HG02840 (cell line): Measurements from ENCODE around the gene BEGAIN.

Experiments
- ATAC-seq: cut with Tn5 transposase; IDR thresholded peaks from one replicate; pipeline ENCODE4 v1.9.1; 2021; ENCODE audit warnings: mild to moderate bottlenecking, moderate library complexity, moderate number of reproducible peaks; ENCODE audit not compliant: unreplicated experiment, low FRiP score

BEGAIN gene

DNA sequence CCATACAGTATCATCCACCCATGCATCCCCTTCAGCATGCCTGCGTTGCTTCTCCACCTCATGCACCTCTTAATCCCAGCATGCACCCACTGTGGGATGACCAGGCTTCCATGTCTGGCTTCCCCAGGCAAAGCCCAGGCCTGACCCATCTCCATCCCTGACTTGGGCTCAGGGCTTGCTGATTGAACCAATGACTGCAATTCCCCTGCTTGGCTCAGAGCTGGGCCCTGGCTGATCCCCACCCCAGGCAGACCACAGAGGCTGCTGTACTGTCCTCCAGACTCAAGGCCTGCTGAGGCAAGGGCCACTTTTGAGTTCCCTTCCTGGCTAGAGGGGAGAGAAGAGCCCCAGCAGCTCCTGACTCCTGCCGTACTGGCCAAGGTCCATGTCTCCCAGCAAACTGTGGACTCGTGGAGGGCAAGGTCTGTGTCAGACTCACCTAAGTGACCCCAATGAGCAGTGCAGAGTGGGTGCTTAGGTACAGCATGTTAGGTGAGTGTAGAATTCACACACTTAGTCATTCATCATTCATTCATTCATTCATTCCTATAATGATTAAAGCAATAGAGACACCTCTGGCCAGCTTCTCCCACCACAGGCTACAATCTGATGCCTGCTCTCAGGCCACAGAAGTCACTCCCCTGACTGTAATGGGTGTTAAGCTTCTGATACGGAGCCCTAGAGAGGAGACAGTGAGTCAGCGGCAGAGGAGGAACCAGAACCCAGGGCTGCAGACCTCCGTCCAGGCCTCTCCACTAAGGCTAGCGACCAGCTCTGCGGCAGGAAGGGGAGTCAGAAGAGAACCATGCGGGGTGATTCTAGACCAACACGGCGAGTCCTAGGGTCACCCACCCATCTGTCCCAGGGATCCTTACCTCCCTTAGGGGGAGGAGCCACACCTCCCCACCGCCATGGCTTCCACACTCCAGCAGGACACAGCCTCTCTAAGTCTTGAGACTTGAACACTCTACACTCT is 2.9 kb downstream of the BEGAIN start:
- no peak for ATAC-seq

DNA sequence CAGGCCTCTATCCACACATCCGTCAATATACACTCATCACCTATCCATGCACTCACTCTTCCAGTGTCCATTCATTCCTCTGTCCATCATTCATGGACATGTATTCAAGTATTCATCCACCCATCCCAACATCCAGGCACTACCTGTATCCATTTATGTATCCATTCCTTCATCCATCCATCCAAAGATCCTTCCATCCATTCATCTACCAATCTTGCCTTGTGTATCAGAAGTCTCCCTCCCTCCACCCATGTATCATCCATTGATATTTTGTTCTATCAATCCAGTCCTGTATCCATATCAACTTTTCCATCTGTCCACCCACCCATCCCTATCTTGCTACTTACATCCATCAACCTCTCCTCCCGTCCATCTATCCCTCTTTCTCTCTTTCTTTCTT is 4.0 kb downstream of the BEGAIN start:
- no peak for ATAC-seq

DNA sequence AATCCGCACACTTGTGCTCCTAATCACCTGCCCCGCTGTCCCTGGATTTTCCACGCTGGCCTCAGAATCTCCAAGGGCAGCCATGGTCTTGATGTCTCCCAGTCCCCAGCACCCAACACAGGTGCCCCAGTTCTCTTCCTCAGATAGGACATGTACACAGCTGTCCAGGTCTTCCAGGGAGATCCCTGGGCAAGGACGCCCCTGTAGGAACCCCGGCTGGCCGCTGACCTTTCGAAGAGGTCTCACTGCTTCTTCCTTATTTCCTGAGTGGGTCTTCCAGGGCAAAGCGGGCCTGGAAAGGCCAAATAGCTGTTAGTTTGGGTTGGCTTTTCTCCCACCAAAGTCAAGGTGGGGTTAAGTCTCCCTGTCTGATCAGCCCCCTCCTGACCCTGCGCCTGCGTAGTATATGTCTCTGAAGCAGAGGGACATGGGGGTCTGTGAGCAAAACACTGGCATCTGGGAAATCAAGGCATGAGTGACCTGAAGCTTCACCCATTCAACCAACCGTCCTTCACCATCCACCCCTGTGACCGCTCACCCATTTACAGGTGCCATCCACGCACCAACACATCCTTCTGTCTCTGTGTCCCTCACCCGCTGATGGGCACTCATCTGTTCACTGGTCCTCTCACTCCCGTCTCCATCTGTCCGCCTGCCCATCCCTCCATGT is 4.6 kb downstream of the BEGAIN start:
- no peak for ATAC-seq

DNA sequence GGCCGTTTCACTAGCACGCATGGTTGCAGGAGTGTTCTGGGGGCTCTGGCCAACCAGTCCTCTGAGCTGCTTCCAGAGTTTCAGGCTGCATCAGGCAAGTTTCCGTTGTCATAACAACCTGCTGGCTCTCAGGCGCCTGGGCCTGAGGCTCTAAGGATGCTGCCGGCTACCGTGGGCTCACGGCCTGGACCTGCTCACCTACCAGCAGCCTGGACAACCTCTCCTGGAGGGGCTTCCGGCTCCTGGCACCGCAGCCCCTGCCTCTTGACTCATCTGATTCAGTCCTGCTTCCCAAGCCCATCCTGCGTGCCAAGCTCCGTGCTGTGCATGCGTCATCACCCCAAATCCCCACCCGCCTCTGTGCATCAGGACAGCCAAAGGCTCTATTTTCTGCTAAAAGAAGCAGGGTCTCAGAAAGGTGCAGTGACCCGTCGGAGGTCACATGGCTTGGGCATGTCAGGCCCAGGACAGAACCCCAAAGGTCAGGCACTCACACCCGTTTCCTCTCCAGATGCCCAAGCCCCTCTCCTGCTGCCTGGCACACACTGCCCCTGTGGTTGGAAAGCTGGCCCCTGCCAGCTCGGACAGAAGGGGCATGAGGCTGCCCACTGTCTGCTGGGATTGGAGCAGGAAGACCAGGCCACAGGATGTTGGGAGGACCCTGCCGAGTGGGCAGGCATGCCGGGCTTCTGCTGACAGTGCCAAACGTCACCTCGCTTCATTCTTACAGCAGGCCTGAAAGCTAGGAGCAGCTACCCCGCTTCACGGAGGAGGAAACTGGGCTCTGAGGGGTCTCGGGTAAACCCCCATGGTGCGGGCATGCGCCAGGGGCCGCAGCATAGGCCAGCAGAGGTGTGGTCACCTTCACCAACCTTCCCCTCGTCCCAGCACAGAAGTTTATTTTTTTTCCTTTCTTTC is 5.7 kb downstream of the BEGAIN start:
- no peak for ATAC-seq

DNA sequence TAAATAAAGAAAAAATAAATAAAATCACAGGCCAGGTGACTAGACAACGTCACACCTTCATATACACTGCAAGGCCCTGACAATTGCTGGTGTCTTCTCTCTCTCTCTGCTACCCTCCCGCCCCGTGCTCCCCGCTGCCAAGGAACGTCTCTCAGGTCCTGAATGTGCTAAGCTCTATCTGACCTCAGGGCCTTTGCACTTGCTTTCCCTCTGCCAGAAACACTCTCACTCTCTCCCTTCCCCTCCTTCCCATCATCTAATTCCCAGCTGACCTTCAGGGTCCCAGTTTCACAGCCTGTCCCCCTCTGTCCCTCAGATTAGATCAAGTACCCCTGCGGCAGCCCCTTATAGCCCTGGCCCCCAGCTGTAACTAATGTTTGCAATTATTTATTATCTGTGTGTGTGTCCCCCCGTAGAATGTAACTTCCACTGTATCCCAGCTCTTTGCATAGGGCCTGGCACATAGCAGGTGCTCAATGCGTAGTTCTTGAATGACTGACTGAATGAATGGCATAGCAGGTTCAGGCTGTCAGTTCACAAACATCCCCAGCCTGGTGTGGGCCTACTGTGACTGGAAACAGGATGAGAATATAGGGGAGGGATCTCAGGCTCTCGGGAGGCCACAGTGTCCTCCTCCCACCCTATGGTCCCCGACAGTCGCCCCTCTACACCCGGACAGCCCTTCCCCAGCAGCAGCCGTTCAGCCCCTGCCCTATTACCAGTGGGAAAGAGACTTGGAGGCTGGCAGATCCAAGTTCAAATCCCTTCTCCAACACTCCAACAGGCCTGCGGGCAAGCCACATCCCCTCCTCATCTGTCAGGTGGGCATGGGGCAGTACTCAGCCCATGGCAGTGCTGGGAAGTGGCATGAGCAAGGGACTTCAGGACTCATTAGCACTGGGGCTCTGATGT is 6.6 kb downstream of the BEGAIN start:
- ATAC-seq, result no peak

DNA sequence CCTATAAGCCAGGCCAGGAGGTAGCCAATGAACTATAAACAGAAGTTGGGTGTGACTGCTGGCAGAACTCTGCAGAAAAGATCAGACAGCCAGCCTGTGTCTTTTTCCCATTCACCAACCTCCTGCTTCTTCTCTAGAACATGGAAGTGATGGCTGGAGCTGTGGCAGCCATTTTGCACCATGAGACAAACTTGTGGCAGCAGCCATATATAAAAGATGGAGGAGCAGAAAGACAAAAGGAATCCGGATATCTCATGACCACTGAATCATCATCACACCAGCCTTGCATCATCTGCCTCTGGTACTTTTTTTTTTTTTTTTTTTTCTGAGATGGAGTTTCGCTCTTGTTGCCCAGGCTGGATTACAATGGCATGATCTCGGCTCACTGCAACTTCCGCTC is 8.7 kb downstream of the BEGAIN start:
- ATAC-seq, result no peak

DNA sequence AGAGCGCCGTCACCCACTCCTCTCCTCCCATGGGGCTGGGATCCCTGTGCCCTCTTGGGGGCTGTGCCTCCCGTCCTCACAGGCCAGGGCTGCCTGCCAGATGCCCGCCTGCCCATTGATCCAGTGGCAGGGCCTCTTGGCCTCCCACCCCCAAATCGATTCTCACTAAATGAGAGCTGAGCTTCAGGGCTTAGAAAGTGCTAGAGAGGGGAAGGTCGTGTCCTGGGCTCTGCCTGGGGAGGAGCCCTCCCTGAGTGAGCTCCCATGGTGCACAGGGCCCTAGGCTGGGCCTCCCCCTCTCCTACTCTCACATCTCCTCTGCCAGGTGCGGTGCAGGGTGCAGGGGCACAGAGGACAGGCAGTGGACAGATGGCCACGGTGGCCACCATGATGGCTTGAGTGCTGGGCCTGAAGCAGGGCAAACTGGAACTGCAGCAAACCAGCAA is 9.2 kb downstream of the BEGAIN start:
- no peak for ATAC-seq

DNA sequence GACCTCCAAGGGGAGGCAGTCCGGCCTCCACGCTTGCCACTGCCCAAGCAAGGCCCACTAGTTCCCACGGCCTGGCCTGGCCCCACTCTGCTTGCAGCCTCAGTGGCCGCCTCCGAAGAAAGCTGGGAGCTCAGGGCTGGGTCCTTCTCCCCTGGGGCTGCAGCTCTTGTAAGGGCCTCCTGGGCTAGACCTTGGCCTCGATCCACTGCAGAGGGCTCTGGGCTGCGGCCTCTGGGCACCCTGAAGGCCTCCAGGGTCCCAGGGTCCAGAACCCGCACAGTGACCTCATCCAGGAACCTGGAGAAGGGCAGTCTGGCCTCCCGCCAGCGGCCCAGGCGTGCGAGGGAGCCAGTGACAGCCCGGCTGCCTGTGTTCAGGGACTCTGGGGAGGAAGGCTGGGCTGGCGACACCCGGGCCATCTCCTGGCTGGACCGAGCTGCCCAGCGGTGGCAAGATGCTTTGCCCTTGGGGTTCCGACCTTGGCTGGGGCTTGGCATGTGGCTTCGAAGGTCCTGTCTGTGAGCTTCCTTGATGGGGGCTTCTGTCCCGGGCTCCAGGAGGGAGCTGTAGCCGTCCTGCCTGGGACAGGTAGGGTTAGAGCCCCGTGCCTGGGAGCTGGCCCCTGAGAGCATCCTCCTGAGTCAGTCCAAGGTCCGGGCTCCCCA is 9.8 kb downstream of the BEGAIN start:
- ATAC-seq, result no peak

DNA sequence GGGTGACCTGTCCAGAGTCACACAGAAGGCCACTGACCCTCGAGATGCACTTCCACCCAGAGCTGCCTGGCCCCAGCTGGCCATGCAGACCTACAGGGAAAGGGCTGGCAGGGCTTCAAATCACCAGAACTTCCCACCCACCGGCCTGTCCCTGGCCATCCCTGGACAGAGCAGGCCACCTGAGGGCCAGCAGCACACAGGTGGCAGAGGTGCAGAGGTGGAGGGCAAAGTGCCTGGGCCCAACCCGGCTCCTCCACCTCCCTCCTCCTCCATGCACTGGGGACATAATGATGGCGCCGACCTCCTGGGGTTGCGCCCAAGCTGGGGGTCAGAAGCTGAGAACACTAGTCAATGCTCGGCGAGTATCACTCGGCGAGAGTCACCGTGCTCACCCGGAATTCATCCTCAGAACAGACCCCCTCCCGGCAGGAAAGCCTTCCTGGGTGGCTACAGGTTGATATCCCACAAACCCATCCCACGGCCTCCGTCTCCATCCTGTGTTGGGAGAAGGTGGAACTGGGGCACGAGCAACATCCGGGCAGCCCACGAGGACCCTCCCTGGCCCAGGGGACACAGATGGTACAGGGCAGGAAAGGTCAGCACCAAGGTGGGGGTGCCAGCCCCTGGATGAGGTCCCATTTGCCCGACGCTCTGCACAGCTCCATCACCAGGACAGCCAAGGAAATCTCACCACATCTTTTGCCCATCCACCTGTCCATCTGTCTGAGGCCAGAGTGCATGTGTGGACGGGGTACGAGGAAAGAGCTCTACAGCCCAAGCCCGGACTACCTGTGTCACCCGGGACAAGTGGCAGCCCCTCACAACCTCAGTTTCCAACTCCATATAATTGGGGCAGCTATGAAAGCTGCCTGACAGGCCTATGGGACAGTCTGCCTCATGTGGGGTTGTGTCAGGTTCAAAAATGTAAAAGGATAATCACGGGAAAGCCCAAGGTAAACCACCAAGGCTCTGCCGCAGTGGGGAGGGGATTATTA is 10.8 kb downstream of the BEGAIN start:
- no peak for ATAC-seq

DNA sequence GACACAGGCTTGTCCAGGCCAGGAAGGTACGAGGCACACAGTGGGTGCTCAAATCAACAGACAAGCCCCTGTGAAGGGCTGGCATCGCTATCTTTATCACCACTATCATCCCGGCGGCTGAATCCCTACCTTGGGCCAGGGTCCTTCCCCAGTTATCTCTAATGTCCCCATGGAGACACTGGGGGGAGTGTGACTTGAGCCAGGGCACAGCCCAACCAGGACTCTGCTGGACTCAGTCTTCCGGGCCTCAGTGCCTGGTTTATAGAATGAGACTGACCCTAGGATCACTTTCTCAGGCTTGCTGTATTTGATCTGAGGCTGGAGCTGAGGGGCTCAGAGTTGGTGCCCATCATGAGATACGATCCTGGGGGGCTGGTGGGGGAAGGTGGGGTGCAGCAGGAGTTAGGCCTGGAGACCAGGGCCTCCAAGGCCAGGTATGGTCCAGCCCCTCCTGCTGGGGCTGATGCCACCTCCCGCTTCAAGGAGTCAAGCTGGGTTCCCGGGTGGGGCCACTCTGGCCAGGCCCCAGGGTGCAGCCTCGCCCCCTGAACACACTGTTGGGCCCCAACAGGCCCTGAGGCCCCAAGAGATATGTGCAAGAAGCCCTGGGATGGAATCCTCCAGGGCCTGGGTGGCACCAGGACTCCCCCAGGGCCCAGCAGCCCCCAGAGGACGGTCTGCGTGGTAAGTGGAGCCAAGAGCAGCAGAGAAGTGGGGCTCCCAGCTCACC is 11.8 kb downstream of the BEGAIN start:
- ATAC-seq, result no peak

DNA sequence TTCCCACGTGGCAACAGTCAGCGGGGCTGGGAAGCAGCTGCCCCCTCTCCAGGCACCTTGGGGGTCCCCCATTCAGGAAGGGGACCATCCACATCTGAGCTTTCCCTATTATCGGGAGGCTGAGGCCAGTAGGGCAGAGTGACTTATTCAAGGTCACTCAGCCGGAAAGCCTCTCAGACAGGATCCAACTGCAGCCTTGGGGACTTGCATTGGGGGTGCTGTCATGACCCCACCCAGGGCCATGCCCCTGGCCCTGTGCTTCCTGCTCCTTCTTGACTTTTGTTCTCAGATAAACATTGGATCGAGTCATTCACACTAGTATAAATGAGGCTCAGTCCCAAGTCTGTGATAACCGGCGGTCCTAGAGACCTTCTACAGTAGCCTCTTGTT is 12.6 kb downstream of the BEGAIN start:
- ATAC-seq, result no peak

DNA sequence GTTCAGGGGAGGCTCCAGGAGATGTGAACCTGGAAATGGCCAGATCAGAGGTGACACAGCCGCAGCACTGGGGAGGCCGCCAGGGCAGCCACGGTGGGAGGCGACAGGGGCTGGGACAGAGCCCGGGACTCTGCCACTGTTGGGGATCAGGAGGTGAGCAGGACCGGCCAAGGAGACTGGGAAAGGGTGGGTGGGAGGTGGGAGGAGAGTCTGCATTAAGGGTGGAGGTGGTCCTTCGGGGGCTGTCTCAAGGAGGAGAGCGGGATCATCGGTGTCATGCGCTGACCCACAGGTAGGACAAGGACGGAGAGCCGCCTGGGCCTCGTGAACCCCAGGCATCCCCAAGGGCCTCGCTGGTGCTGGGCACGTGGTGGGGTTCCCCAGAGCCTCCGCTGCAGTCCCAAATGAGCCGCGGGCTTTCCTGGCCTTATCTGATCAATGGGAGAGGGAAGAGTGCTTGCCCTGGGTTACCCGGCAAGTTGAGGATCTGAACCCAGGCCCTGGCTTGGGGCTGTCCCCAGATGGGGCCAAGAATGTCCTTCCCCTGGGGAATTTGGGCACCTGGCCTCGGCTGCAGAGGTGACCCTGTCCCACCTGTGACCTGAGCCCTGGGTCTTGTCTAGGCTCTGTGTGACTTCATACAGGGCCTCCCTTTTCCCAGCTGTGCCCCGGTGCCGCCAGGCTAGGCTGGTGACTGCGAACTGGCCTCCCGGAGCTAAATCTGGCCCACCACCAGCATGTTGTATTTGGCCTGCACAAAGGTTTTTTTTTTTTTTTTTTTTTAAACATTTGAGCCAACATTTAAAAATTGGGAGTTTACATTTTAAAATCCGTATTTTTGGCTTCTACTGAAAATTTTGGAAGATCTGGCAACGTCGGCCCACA is 13.2 kb downstream of the BEGAIN start:
- no peak for ATAC-seq

DNA sequence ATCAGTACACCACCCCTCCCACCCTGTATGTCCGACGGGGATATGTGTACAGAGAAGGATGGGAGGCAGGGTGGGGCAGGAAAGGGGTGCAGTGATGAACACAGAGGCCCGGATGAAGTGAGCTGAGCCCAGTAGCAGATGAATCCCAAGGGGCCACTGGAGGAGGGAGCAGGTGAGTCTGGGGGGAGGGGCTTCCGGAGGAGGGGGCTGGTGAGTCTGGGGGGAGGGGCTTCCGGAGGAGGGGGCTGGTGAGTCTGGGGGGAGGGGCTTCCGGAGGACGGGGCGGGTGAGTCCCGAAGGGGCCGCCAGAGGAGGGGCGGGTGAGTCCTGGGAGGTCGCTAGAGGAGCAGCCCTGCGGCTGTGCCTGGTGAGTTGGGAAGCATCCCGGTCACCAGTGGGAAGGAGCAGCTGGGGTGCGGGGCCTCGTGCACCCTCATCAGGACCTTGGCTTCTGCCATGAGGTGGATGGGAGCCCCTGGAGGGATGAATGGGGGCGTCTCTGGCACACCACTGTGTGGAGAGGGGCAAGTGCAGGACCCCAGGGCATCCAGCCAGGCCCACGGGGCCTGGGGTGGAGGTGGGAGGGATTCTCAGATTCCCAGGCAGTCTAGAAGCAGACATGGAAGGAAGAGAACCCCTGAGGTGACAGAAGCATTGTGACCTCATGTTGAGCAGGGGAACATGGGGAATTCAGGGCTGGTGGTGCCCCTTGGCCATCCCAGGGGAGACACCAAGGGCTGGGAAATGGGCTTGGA is 14.0 kb downstream of the BEGAIN start:
- ATAC-seq, result no peak

DNA sequence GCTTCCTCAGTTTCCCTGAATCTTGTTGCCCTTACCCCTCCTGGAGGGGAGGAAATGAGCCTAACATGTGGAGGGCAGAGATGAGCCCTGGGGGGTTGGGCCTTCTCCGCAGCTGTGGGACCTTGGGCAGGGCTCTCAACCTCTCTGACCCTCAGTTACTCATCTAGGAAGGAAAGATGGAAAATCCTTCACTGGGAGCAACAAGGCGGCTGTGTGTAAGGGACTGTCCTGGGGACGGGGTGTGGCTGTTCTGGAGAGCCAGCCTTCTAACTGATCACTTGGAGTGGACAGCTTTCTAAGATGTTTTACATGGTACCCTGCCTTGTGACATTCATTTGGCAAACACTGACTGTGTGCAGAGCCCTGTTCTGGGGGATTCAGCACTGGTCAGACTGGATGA is 14.7 kb downstream of the BEGAIN start:
- no peak for ATAC-seq

DNA sequence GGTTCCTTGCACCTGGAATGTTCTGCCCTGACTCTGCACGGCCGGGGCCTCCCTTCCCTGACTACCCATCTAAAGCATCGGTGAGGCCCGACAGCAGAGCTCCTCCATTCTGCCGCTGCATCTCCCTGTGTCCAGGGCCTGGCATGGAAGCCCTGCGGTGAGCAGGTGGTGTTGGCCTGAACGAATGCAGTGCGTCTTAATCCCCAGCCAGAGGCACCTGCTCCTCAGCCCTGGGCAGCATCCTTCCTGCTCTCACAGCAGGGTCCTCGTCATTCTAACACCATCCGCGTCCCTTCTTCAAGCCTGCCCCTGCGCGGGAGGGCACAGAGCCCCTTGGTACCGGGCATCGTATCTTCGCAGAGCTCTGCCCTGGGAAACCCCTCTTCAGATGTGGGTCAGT is 15.4 kb downstream of the BEGAIN start:
- ATAC-seq, result no peak
